D721Med (cell line): ENCODE results near the gene KAT8.
"Not testable (repeated sequence)": the region's sequence is repeated elsewhere in the genome, so short reads cannot be mapped to it uniquely, and the experiment has no call there.

ENCODE experiments used
- DNase-seq: peaks from one replicate; pipeline ENCODE4 v3.0.0; 2011; ENCODE audit warnings: low spot score; ENCODE audit not compliant: insufficient read length
- FAIRE-seq: peaks from 2 replicates; lab custom pipeline; 2011; peaks lifted over from hg19 to GRCh38; lab: Jason Lieb, UNC
- TF ChIP-seq, protein P1 (sequence below): IDR thresholded peaks from 2 replicates; pipeline ENCODE4 v1.5.1; 2012; ENCODE audit warnings: mild to moderate bottlenecking, control low read depth; ENCODE audit not compliant: insufficient read depth; ENCODE audit errors: missing control alignments

The KAT8 gene

GRCh38 chr16:31132303-31132979, 15.0 kb downstream of the KAT8 start:
- DNase-seq (no peak), FAIRE-seq (no peak)
- TF ChIP-seq, protein P1, sequence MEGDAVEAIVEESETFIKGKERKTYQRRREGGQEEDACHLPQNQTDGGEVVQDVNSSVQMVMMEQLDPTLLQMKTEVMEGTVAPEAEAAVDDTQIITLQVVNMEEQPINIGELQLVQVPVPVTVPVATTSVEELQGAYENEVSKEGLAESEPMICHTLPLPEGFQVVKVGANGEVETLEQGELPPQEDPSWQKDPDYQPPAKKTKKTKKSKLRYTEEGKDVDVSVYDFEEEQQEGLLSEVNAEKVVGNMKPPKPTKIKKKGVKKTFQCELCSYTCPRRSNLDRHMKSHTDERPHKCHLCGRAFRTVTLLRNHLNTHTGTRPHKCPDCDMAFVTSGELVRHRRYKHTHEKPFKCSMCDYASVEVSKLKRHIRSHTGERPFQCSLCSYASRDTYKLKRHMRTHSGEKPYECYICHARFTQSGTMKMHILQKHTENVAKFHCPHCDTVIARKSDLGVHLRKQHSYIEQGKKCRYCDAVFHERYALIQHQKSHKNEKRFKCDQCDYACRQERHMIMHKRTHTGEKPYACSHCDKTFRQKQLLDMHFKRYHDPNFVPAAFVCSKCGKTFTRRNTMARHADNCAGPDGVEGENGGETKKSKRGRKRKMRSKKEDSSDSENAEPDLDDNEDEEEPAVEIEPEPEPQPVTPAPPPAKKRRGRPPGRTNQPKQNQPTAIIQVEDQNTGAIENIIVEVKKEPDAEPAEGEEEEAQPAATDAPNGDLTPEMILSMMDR: no peak

- DNase-seq (no peak), FAIRE-seq (no peak)
- TF ChIP-seq, protein P1: no peak
Measured at GRCh38 chr16:31133046-31133501, 15.6 kb downstream of the KAT8 start.

- FAIRE-seq (no peak), DNase-seq (no peak)
- TF ChIP-seq, protein P1: no peak
Measured at GRCh38 chr16:31134091-31134571, 16.7 kb downstream of the KAT8 start.

- DNase-seq: no peak
- no peak for FAIRE-seq
- TF ChIP-seq, protein P1: no peak
Measured at GRCh38 chr16:31134625-31135534, 17.4 kb downstream of the KAT8 start.

- FAIRE-seq: no peak
- DNase-seq: no peak
Measured at GRCh38 chr16:31135535-31136286, 18.2 kb downstream of the KAT8 start, which contains the start of gene PRSS8. TSS of gene PRSS8 (minus strand) at chr16:31135727. CDS start at chr16:31135498, 229 bp downstream.

DNA sequence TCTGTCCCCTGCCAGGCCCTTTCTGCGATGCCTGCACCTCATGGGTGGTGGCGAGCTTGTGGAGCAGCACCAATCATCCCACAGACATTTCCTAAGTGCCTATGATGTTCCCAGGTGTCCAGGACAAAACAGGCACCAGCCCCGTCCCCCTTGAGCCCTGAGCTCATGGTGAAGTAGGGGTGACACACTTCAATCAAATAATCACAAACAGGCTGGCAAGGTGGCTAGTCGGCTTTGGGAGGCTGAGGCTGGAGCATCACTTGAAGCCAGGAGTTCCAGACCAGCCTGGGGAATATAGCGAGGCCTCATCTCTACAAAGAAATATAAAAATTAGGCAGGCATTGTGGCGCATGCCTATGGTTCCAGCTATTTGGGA, 18.8 kb downstream of the KAT8 start:
- DNase-seq (no peak), FAIRE-seq (no peak)
- TF ChIP-seq, protein P1: no peak

More at GRCh38 chr16:31135535-31136286, 18.2 kb downstream of the KAT8 start, which contains the start of gene PRSS8:
- TF ChIP-seq, protein P1: no peak

DNA sequence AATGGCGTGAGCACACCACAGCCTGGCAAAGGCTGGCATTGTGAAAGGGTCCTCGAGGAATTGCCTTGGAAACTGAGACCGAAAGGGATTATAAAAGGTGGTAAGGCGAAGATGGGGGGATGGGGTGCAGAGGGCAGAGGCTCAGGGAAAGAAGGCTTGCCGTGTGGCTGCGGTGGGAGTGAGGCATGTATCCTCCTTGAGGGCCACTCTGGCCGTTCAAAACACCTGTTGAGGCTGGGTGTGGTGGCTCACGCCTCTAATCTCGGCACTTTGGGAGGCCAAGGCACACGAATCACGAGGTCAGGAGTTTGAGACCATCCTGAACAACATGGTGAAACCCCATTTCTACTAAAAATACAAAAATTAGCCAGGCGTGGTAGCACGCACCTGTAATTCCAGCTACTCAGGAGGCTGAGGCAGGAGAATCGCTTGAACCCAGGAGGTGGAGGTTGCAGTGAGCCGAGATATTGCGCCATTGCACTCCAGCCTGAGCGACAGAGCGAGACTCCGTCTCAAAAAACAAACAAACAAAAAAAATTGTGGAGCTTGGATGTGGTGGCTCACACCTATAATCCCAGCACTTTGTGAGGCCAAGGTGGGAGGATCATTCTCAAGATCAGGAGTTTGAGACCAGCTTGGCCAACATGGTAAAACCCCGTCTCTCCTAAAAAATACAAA, 19.5 kb downstream of the KAT8 start:
- not testable (repeated sequence) for FAIRE-seq

More for the DNA sequence above, 19.5 kb downstream of the KAT8 start:
- not testable (repeated sequence) for DNase-seq
